Neuronal stem cell (in vitro differentiated cells): ENCODE measurements around the gene MBLAC1.
"Not testable (repeated sequence)": the region's sequence is repeated elsewhere in the genome, so short reads cannot be mapped to it uniquely, and the experiment has no call there.

Experiments used
- DNase-seq: peaks from one replicate; pipeline ENCODE4 v3.0.0-alpha.2; 2013; ENCODE audit warnings: low spot score
- H2AFZ ChIP-seq: one replicate; pipeline ENCODE4 v1.6.1; 2013; ENCODE audit warnings: mild to moderate bottlenecking, low read length, inconsistent platforms
- H2AK5ac ChIP-seq: 2 replicates; pipeline ENCODE4 v1.6.1; 2013; ENCODE audit warnings: low read depth, mild to moderate bottlenecking, inconsistent platforms, low read length, moderate library complexity, mixed read lengths
- H2BK120ac ChIP-seq: 2 replicates; pipeline ENCODE4 v1.6.1; 2013; ENCODE audit warnings: low read depth, mild to moderate bottlenecking, inconsistent platforms, low read length, moderate library complexity, mixed read lengths
- H2BK12ac ChIP-seq: one replicate; pipeline ENCODE4 v1.6.1; 2013; ENCODE audit warnings: low read length, inconsistent platforms
- H2BK15ac ChIP-seq: 2 replicates; pipeline ENCODE4 v1.6.1; 2013; ENCODE audit warnings: mild to moderate bottlenecking, low read length, inconsistent platforms, mixed read lengths
- H2BK5ac ChIP-seq: one replicate; pipeline ENCODE4 v1.6.1; 2013; ENCODE audit warnings: inconsistent platforms, mild to moderate bottlenecking, low read length, moderate library complexity
- H3K14ac ChIP-seq: one replicate; pipeline ENCODE4 v1.6.1; 2013; ENCODE audit warnings: low read length, inconsistent platforms
- H3K18ac ChIP-seq: 2 replicates; pipeline ENCODE4 v1.6.1; 2013; ENCODE audit warnings: low read length, inconsistent platforms
- H3K23ac ChIP-seq: 2 replicates; pipeline ENCODE4 v1.6.1; 2013; ENCODE audit warnings: low read depth, mild to moderate bottlenecking, mixed read lengths, low read length, inconsistent platforms; ENCODE audit not compliant: poor library complexity
- H3K27ac ChIP-seq: replicated peaks from 3 replicates; pipeline ENCODE4 v1.5.1; 2013; ENCODE audit warnings: low read length, inconsistent platforms
- H3K27me3 ChIP-seq, 3 experiments: 2 replicates each; pipeline ENCODE4 v1.6.1; 2013; ENCODE audit warnings: low read length in 3 of 3, mild to moderate bottlenecking in 2 of 3, inconsistent platforms in 1 of 3, low read depth in 1 of 3, mixed read lengths in 1 of 3, moderate library complexity in 1 of 3; ENCODE audit not compliant: control insufficient read depth in 3 of 3, insufficient read depth in 3 of 3
- H3K36me3 ChIP-seq, 2 donors: replicated peaks in 1 of 2; 2 replicates each; pipeline ENCODE4 v1.6.1; 2013; ENCODE audit warnings: low read length in 2 of 2; ENCODE audit not compliant: control insufficient read depth in 2 of 2, insufficient read depth in 2 of 2
- H3K4ac ChIP-seq: 2 replicates; pipeline ENCODE4 v1.6.1; 2013; ENCODE audit warnings: inconsistent platforms, mild to moderate bottlenecking, low read length, moderate library complexity
- H3K4me1 ChIP-seq, 2 donors: 1 replicate in 1 of 2; 2 replicates in 1 of 2; pipeline ENCODE4 v1.6.1; 2013; ENCODE audit warnings: low read length in 2 of 2, low read depth in 1 of 2; ENCODE audit not compliant: control insufficient read depth in 2 of 2, insufficient read depth in 1 of 2
- H3K4me2 ChIP-seq: one replicate; pipeline ENCODE4 v1.6.1; 2013; ENCODE audit warnings: mild to moderate bottlenecking, low read length, inconsistent platforms; ENCODE audit not compliant: insufficient read depth, poor library complexity, severe bottlenecking
- H3K4me3 ChIP-seq, 2 donors: 2 replicates each; pipeline ENCODE4 v1.5.1; 2013; ENCODE audit warnings: low read length in 2 of 2, mild to moderate bottlenecking in 2 of 2, inconsistent platforms in 1 of 2, moderate library complexity in 1 of 2
- H3K79me1 ChIP-seq: one replicate; pipeline ENCODE4 v1.6.1; 2013; ENCODE audit warnings: low read depth, mild to moderate bottlenecking, inconsistent platforms, low read length, moderate library complexity
- H3K9ac ChIP-seq: one replicate; pipeline ENCODE4 v1.6.1; 2013; ENCODE audit warnings: mild to moderate bottlenecking, low read depth, low read length, inconsistent platforms; ENCODE audit not compliant: poor library complexity
- H3K9me3 ChIP-seq, 2 donors: replicated peaks in 1 of 2; 2 replicates each; pipeline versions ENCODE3 to v1.6.1; 2013; ENCODE audit warnings: low read length in 2 of 2, mild to moderate bottlenecking in 2 of 2, inconsistent platforms in 1 of 2, low read depth in 1 of 2, mixed read lengths in 1 of 2, moderate library complexity in 1 of 2; ENCODE audit not compliant: control insufficient read depth in 2 of 2, insufficient read depth in 1 of 2
- H4K8ac ChIP-seq: one replicate; pipeline ENCODE4 v1.6.1; 2013; ENCODE audit warnings: low read depth, mild to moderate bottlenecking, inconsistent platforms, low read length, moderate library complexity
- H4K91ac ChIP-seq: one replicate; pipeline ENCODE4 v1.6.1; 2013; ENCODE audit warnings: low read length, low read depth, mild to moderate bottlenecking, inconsistent platforms; ENCODE audit not compliant: poor library complexity
- WGBS, 2 donors: extraction: QIAGEN DNeasy Blood & Tissue Kit; methylation state at CpG; one replicate each; pipeline ENCODE4 v1.1.7; 2013; ENCODE audit warnings: missing lambda C conversion rate in 2 of 2, mixed read lengths in 1 of 2; ENCODE audit not compliant: insufficient read length in 2 of 2, insufficient replicate concordance in 1 of 2; ENCODE audit errors: extremely low coverage in 2 of 2; 5-methylcytosine and 5-hydroxymethylcytosine counted together

Gene MBLAC1

DNA sequence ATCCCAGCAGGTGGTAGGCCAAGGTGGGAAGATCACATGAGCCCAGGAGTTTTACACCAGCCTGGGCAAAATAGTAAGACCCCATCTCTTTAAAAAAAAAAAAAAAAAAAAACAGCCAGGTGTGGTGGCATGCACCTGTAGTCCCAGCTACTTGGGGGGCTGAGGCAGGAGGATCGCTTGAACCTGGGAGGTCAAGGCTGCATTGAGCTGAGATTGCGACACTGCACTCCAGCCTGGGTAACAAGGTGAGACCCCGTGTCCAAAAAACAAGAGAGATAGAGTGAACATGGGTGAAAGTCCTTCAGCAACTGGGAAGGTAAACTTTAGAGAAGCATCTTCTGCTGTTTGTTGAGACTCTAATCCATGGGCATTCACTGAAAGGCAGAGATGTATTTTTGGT lies 15.7 kb downstream of the MBLAC1 start:
- H3K79me1 ChIP-seq, result no peaks in the 10 kb centered on the region
- no peak overlapping the region for H3K4me2 ChIP-seq
- no peak overlapping the region for H3K4ac ChIP-seq
- H3K18ac ChIP-seq, result no peak overlapping the region
- no peaks in the 10 kb centered on the region for H3K27me3 ChIP-seq
- no peaks in the 10 kb centered on the region for H3K9me3 ChIP-seq
- H2BK5ac ChIP-seq, result no peak overlapping the region
- H3K14ac ChIP-seq, result no peak overlapping the region
- no peak overlapping the region for H3K23ac ChIP-seq
- no peak overlapping the region for H2AFZ ChIP-seq
- H2BK15ac ChIP-seq, result no peak overlapping the region
- no peak overlapping the region for H4K8ac ChIP-seq
- no peak overlapping the region for H2BK120ac ChIP-seq
- H3K9ac ChIP-seq, result no peak overlapping the region
- H3K36me3 ChIP-seq, result peaks cover 0 to 1% of the 10 kb centered on the region in 2 donors
- DNase-seq, result no peak
- no peak overlapping the region for H3K4me3 ChIP-seq
- H3K4me1 ChIP-seq, result no peaks in the 10 kb centered on the region
- H3K27ac ChIP-seq, result no peak overlapping the region
- no CpG with 5 or more reads among the region's 3 CpGs for WGBS, 2 donors
- H4K91ac ChIP-seq, result no peak overlapping the region
- H2AK5ac ChIP-seq, result no peak overlapping the region
- no peak overlapping the region for H2BK12ac ChIP-seq

DNA sequence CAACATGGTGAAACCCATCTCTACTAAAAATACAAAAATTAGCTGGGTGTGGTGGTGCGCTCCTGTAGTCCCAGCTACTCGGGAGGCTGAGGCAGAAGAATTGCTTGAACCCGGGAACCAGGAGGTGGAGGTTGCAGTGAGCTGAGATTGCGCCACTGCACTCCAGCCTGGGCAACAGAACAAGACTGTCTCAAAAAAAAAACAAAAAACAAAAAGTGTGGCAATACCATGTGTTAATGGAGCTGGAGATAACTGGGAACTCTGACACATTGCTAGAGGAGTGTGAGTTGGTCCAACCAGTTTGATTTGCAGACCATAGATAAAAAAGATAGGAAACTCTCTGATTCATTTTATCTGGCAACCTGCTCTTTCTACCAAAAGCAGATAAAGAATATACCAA lies 19.6 kb downstream of the MBLAC1 start:
- H3K4me2 ChIP-seq, H3K9me3 ChIP-seq, H3K4ac ChIP-seq, H3K9ac ChIP-seq, H4K8ac ChIP-seq, H2BK120ac ChIP-seq, H4K91ac ChIP-seq, H2BK15ac ChIP-seq, H3K27ac ChIP-seq, H3K4me3 ChIP-seq, H3K14ac ChIP-seq, H3K23ac ChIP-seq, H2AK5ac ChIP-seq, H2BK12ac ChIP-seq, H3K36me3 ChIP-seq, H3K18ac ChIP-seq, DNase-seq, H2AFZ ChIP-seq, H2BK5ac ChIP-seq, H3K27me3 ChIP-seq, H3K79me1 ChIP-seq, H3K4me1 ChIP-seq: not testable (repeated sequence)
- no CpG with 5 or more reads among the region's 4 CpGs for WGBS, 2 donors

- Histone ChIP-seq H3K4me1 (peaks cover 0 to 9% of the 10 kb centered on the region in 2 donors), H3K9me3 (no peaks in the 10 kb centered on the region), H2BK15ac (no peak overlapping the region), H3K4me3 (no peak overlapping the region), H3K4ac (no peak overlapping the region), H4K91ac (no peak overlapping the region), H3K9ac (no peak overlapping the region), H3K14ac (no peak overlapping the region), H3K79me1 (peaks cover 4% of the 10 kb centered on the region), H2BK12ac (no peak overlapping the region), H2BK120ac (no peak overlapping the region), H2BK5ac (no peak overlapping the region), H3K27ac (no peak overlapping the region), H3K23ac (no peak overlapping the region), H3K27me3 (no peaks in the 10 kb centered on the region), H3K4me2 (no peak overlapping the region), H3K18ac (no peak overlapping the region), H2AK5ac (no peak overlapping the region), H4K8ac (no peak overlapping the region), H3K36me3 (peaks cover 0 to 13% of the 10 kb centered on the region in 2 donors), H2AFZ (no peak overlapping the region)
- no peak for DNase-seq
- WGBS, 2 donors, result no CpG with 5 or more reads among the region's 2 CpGs
Observed at GRCh38 chr7:100147278-100147677, 20.5 kb downstream of the MBLAC1 start.

GRCh38 chr7:100148225-100148558 lies 21.4 kb downstream of the MBLAC1 start:
- DNase-seq, result no peak
- H3K9ac ChIP-seq, result peak overlapping the region; percentile 39
- peak overlapping the region; percentile 47 for H3K4me2 ChIP-seq
- H2BK15ac ChIP-seq, result no peak overlapping the region
- peak overlapping the region; percentile 72 for H3K18ac ChIP-seq
- H3K36me3 ChIP-seq, result peaks cover 0 to 22% of the 10 kb centered on the region in 2 donors
- no peak overlapping the region for H3K4ac ChIP-seq
- H3K79me1 ChIP-seq, result peaks cover 4% of the 10 kb centered on the region
- peak overlapping the region; percentile 47 for H3K27ac ChIP-seq
- H3K4me1 ChIP-seq, result peaks cover 0 to 9% of the 10 kb centered on the region in 2 donors
- peak overlapping the region; percentile 16 for H2BK5ac ChIP-seq
- H3K4me3 ChIP-seq, result peak overlapping the region in 1 of 2 donors; percentile 33
- no CpG with 5 or more reads among the region's 14 CpGs for WGBS, 2 donors
- no peak overlapping the region for H3K14ac ChIP-seq
- H4K91ac ChIP-seq, result no peak overlapping the region
- H2AK5ac ChIP-seq, result no peak overlapping the region
- H4K8ac ChIP-seq, result no peak overlapping the region
- no peak overlapping the region for H3K23ac ChIP-seq
- H3K27me3 ChIP-seq, result no peaks in the 10 kb centered on the region
- H2AFZ ChIP-seq, result peak overlapping the region; percentile 87
- no peak overlapping the region for H2BK120ac ChIP-seq
- no peak overlapping the region for H2BK12ac ChIP-seq
- no peaks in the 10 kb centered on the region for H3K9me3 ChIP-seq
